ENCODE results near the gene TEX2.

TEX2 gene

GRCh38 chr17:64260886-64261285 is 2.2 kb downstream of the TEX2 start:
- TF ChIP-seq RAD21 (IDR thresholded peaks at IDR 0.05; ENCODE audit: low read depth) (no peak), YY1 (IDR thresholded peaks at IDR 0.05; ENCODE audit: low read depth) (no peak), NFIC (IDR thresholded peaks at IDR 0.05) (no peak), TEAD4 (IDR thresholded peaks at IDR 0.05) (no peak), ZBTB7A (IDR thresholded peaks at IDR 0.05; ENCODE audit: low read depth) (no peak), MAX (IDR thresholded peaks at IDR 0.05) (no peak), TAF1 (IDR thresholded peaks at IDR 0.05; ENCODE audit: low read depth) (no peak), CREB1 (IDR thresholded peaks at IDR 0.05; ENCODE audit: low read depth) (no peak), EGR1 (IDR thresholded peaks at IDR 0.05) (no peak), USF1 (IDR thresholded peaks at IDR 0.05) (no peak), FOXM1 (IDR thresholded peaks at IDR 0.05; ENCODE audit: borderline replicate concordance, low read depth) (no peak), CEBPB (IDR thresholded peaks at IDR 0.05) (no peak), REST (IDR thresholded peaks at IDR 0.05; ENCODE audit: low read depth) (no peak), TCF12 (IDR thresholded peaks at IDR 0.05; ENCODE audit: low read depth) (no peak), EP300 (IDR thresholded peaks at IDR 0.05; ENCODE audit: borderline replicate concordance) (no peak)

GRCh38 chr17:64259922-64260321 is 3.1 kb downstream of the TEX2 start:
- TF ChIP-seq RAD21 (IDR thresholded peaks at IDR 0.05; ENCODE audit: low read depth): no peak
- TF ChIP-seq ZBTB7A (IDR thresholded peaks at IDR 0.05; ENCODE audit: low read depth): no peak
- no peak for TF ChIP-seq EP300 (IDR thresholded peaks at IDR 0.05; ENCODE audit: borderline replicate concordance)
- no peak for TF ChIP-seq CREB1 (IDR thresholded peaks at IDR 0.05; ENCODE audit: low read depth)

GRCh38 chr17:64259426-64259825 is 3.6 kb downstream of the TEX2 start:
- no peak for TF ChIP-seq EGR1 (IDR thresholded peaks at IDR 0.05)
- no peak for TF ChIP-seq MAX (IDR thresholded peaks at IDR 0.05)
- no peak for TF ChIP-seq RAD21 (IDR thresholded peaks at IDR 0.05; ENCODE audit: low read depth)
- TF ChIP-seq TAF1 (IDR thresholded peaks at IDR 0.05; ENCODE audit: low read depth): no peak

- TF ChIP-seq TCF12 (IDR thresholded peaks at IDR 0.05; ENCODE audit: low read depth) (no peak), NFIC (IDR thresholded peaks at IDR 0.05) (no peak), REST (IDR thresholded peaks at IDR 0.05; ENCODE audit: low read depth) (no peak), TAF1 (IDR thresholded peaks at IDR 0.05; ENCODE audit: low read depth) (no peak), CREB1 (IDR thresholded peaks at IDR 0.05; ENCODE audit: low read depth) (no peak)
Observed at GRCh38 chr17:64256913-64257807, 5.9 kb downstream of the TEX2 start.

- TF ChIP-seq EP300 (IDR thresholded peaks at IDR 0.05; ENCODE audit: borderline replicate concordance) (no peak), RAD21 (IDR thresholded peaks at IDR 0.05; ENCODE audit: low read depth) (no peak), REST (IDR thresholded peaks at IDR 0.05; ENCODE audit: low read depth) (no peak), YY1 (IDR thresholded peaks at IDR 0.05; ENCODE audit: low read depth) (no peak), EGR1 (IDR thresholded peaks at IDR 0.05) (no peak), MAX (IDR thresholded peaks at IDR 0.05) (no peak), TCF12 (IDR thresholded peaks at IDR 0.05; ENCODE audit: low read depth) (no peak), CREB1 (IDR thresholded peaks at IDR 0.05; ENCODE audit: low read depth) (no peak)
Observed at GRCh38 chr17:64255764-64256163, 7.3 kb downstream of the TEX2 start.
